ENCODE results near the gene SMOC2.

The SMOC2 gene

DNA sequence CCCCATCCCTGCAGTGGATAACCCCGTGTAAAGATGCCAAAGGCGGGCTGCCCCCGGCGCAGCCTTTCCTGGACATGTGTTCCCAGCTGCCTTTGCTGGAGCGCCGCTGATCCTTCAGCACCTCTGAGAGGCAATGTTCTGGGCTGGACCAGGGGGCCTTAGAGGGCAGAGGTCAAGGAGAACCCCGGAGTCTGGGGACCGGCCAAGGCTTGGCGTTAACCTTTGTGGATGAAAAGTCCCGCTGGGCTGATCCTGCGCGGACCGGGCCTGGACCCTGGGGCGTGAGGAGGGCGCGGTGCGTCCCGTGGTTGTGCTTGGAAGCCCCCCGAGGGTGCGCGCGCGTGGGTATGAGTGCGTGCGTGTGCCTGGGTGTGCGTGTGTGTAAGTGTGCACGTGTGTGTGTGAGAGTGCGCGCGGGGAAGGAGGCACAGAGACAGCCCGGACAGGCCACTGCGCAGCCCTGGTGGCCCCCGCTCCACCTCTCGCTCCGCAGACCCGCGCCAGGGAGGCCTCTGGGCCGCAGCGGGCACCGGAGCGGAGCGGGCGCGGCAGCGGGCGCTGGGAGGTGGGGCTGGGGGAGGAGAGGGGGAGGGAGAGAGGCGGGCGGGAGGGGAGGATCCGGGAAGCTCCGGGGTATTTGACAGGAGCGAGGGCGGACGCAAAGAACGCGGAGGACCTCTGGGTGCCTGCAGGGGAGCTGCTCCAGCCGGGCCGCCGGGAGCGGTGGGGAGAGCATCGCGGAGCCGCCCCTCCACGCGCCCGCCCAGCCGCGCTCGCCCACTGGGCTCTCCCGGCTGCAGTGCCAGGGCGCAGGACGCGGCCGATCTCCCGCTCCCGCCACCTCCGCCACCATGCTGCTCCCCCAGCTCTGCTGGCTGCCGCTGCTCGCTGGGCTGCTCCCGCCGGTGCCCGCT is at the start of gene SMOC2:
TSS of gene SMOC2 (plus strand) at position 665 of the 914 bp plus-strand sequence. CDS start at position 852, 187 bp downstream.
- DNase-seq (ENCODE audit: low spot score), result no peak

- no peak for DNase-seq (ENCODE audit: low spot score)
Measured at GRCh38 chr6:168393126-168393870, 47.7 kb upstream of the SMOC2 start.

- DNase-seq (ENCODE audit: low spot score), result no peak
Measured at GRCh38 chr6:168394606-168395005, 46.4 kb upstream of the SMOC2 start.

DNA sequence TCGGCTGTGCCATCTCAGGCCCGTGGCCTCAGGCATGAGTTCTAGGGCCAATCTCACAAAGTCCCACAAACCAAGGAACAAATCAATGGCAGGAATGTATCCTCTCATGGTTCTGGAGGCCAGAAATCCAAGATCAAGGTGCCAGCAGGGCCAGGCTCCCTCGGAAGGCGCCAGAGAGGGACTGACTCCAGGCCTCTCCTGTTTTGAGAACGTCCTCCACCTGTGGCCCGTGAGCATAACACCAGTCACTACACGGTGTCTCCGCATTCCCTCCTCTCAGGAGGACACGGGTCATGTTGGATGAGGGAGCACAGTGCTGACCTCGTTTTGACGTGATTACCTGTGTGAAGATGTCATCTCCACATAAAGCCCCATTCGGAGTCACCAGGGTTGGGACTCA is 45.0 kb upstream of the SMOC2 start:
- DNase-seq (ENCODE audit: low spot score), result no peak

- DNase-seq (ENCODE audit: low spot score), result no peak
Measured at GRCh38 chr6:168396561-168396960, 44.4 kb upstream of the SMOC2 start.

DNA sequence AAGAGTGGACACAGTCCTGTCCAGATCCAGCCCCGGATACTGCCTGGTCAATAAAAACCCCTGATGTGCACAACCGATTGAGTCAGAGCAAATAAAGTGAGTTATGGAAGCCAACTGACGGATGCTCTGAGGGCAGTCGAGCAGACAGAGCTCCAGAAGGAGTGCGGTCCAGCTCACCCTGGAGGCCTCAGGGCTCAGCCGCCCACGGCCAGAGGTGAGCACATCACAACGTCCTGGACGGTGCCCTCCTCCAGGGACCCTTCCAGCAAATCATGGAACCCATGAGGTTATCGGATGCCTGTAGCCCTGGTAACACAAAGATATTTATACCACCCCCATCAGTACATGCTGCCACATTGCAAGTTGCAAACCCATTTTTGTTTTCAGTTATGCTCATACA is 44.0 kb upstream of the SMOC2 start:
- DNase-seq (ENCODE audit: low spot score), result no peak

GRCh38 chr6:168400037-168400436 is 40.9 kb upstream of the SMOC2 start:
- no peak for DNase-seq (ENCODE audit: low spot score)

- DNase-seq (ENCODE audit: low spot score), result no peak
Measured at GRCh38 chr6:168403370-168404005, 37.5 kb upstream of the SMOC2 start.

DNA sequence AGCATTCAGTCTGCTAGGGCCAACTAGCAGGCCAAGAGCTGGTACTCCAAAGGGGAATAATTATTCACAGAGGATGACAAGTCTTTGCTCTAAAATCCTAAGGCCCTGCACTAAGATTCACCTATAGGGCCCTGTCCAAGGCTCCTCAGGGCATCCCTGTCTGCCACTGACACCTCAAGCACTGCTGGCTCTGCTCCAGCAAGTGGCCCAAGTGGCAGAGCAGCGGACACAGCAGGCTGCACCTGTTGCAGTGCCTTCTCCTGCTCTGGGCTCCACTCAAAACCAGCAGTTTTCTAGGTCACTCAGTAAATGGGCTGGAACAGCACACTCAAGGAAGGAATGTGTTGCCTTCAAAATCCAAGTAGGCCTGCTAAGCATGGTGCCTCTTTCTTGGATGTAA is 36.4 kb upstream of the SMOC2 start:
- DNase-seq (ENCODE audit: low spot score), result no peak

DNA sequence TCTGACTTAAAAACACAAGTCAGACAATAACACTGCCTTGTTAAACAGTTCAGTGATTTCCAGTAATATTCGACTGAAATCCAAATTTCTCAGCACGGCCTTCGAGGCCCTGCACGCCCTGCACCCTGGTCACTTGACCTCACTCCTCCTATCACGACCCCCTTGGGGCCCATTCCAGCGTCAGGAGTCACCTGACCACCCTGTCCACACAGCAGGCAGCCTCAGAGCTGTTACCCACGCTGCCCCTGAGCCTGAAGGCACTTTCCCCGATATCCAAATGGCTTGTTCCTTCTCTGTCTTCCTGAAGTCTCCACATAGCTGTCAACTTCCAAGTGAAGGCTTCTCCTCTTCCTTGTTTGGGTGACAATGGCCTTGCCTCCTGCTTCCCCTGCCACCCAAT is 33.1 kb upstream of the SMOC2 start:
- DNase-seq (ENCODE audit: low spot score), result no peak

DNA sequence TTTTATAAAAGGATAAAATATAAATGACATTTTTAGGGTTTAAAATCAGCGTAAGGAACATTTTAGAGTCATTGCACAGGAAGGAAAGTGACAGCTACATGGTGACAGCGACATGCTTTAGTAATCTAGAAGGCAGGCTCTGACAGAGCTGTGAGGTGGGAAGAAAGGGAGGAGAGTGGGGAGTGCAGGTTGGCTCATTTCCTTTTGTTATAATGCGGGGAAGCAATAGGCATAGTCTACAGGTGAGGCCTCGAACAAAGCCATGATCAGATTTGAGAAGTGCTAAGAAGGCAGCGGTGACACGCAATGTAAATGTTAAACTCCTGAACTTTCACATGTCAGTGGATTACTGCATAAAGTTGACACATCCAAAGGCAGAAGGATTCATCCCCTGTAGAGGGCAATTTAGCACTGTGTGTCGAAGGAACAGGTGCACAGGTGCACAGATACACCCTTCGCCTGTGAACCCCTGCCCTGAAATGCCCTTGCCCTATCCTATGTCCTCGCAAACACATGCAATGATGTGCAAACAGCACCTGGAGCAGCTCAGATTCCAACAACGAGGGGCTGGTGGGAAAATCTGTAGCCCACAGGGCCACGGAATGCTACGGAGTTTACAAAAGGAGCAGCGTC is 32.4 kb upstream of the SMOC2 start:
- no peak for DNase-seq (ENCODE audit: low spot score)

DNA sequence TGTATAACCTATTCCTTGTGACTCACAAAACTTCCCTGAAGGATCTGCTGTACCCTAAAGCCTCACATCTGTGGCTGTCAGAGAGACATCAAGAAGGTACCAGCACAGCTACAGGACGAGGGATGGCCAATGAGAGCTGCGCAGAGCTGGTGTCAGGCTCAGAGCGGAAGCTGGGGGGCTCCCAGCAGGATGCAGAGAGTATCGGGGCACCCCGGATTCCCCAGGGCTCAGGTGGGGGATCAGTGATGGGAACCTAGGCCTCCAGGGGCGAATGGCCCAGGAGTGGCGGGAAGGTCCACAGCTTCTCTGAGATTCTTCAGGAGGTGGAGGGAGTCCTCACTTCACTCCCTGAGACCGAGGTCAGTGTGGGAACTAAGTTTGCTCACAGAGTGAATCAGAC is 30.9 kb upstream of the SMOC2 start:
- DNase-seq (ENCODE audit: low spot score), result no peak

GRCh38 chr6:168410554-168411011 is 30.4 kb upstream of the SMOC2 start:
- no peak for DNase-seq (ENCODE audit: low spot score)

GRCh38 chr6:168411130-168411529 is 29.9 kb upstream of the SMOC2 start:
- no peak for DNase-seq (ENCODE audit: low spot score)

DNA sequence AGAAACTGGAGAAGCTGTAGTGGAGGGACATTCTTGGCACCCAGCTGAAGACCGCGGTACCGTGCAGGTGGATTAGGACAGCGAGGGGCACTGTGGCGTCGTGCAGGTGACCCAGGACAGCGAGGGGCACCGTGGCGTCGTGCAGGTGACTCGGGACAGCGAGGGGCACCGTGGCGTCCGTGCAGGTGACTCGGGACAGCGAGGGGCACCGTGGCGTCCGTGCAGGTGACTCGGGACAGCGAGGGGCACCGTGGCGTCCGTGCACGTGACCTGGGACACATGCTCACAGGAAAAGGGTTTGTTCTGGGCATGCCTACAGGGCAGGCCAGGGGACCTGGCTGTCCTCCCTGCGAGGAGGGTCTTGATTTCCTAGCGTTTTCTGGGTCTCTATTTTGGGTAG is 29.2 kb upstream of the SMOC2 start:
- DNase-seq (ENCODE audit: low spot score), result no peak

GRCh38 chr6:168412456-168412855 is 28.5 kb upstream of the SMOC2 start:
- no peak for DNase-seq (ENCODE audit: low spot score)

- DNase-seq (ENCODE audit: low spot score), result no peak
Measured at GRCh38 chr6:168413018-168413720, 27.8 kb upstream of the SMOC2 start.

- DNase-seq (ENCODE audit: low spot score), result no peak
Measured at GRCh38 chr6:168413856-168414255, 27.1 kb upstream of the SMOC2 start.

GRCh38 chr6:168414336-168415097 is 26.5 kb upstream of the SMOC2 start:
- peak; percentile 42 for DNase-seq (ENCODE audit: low spot score)

- DNase-seq (ENCODE audit: low spot score), result no peak
Measured at GRCh38 chr6:168415098-168415992, 25.6 kb upstream of the SMOC2 start.
